H54 (cell line): ENCODE results near the gene MYO1A.
"Not testable (repeated sequence)": the region's sequence is repeated elsewhere in the genome, so short reads cannot be mapped to it uniquely, and the experiment has no call there.

ENCODE experiments used
- DNase-seq: peaks from one replicate; pipeline ENCODE4 v3.0.0; 2011; ENCODE audit warnings: low spot score, mixed read lengths; ENCODE audit not compliant: insufficient read length
- FAIRE-seq: peaks from 3 replicates; lab custom pipeline; 2011; peaks lifted over from hg19 to GRCh38; lab: Jason Lieb, UNC
- POLR2A ChIP-seq: IDR thresholded peaks from 2 replicates; pipeline ENCODE4 v1.6.1; 2011; ENCODE audit warnings: low read depth, mild to moderate bottlenecking, low read length

The MYO1A gene

DNA sequence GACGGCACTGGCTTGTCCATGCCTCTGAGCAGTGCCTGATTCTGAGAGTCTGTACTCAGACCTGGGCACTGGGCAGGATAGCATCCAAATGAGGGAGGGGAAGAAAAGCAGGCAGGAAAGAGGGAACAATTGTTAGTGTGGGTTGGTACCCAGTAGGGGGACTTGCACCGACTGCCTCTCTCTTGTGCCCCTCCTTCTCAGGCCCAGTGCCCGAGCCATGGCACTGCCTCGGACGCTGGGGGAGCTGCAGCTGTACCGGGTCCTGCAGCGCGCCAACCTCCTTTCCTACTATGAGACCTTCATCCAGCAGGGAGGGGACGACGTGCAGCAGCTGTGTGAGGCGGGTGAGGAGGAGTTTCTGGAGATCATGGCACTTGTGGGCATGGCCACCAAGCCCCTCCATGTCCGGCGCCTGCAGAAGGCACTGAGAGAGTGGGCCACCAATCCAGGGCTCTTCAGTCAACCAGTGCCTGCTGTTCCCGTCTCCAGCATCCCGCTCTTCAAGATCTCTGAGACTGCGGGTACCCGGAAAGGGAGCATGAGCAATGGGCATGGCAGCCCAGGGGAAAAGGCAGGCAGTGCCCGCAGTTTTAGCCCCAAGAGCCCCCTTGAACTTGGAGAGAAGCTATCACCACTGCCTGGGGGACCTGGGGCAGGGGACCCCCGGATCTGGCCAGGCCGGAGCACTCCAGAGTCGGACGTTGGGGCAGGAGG is 41.2 kb upstream of the MYO1A start:
- DNase-seq (no peak), FAIRE-seq (no peak)
- no peak for TF ChIP-seq POLR2A

DNA sequence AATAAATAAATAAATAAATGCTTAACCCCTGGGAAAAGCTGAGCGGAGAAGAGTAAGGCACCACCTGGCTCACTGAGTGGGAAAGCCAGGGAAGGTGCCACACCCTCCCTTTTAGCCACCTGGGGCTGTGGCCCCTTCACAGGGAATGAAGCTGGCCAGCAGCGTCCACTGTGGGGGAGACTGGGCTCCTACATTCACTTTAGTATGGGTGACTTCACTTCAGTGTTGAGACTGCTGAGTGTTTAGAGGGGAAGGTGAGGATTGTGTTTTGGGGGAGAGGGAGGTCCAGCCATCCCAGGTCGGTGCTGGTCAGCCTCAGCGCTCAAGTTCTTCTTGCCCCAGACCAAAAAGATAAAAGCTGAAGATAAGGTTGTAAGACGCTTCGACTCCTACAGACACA is 40.6 kb upstream of the MYO1A start:
- FAIRE-seq (no peak), DNase-seq (no peak)
- no peak for TF ChIP-seq POLR2A

DNA sequence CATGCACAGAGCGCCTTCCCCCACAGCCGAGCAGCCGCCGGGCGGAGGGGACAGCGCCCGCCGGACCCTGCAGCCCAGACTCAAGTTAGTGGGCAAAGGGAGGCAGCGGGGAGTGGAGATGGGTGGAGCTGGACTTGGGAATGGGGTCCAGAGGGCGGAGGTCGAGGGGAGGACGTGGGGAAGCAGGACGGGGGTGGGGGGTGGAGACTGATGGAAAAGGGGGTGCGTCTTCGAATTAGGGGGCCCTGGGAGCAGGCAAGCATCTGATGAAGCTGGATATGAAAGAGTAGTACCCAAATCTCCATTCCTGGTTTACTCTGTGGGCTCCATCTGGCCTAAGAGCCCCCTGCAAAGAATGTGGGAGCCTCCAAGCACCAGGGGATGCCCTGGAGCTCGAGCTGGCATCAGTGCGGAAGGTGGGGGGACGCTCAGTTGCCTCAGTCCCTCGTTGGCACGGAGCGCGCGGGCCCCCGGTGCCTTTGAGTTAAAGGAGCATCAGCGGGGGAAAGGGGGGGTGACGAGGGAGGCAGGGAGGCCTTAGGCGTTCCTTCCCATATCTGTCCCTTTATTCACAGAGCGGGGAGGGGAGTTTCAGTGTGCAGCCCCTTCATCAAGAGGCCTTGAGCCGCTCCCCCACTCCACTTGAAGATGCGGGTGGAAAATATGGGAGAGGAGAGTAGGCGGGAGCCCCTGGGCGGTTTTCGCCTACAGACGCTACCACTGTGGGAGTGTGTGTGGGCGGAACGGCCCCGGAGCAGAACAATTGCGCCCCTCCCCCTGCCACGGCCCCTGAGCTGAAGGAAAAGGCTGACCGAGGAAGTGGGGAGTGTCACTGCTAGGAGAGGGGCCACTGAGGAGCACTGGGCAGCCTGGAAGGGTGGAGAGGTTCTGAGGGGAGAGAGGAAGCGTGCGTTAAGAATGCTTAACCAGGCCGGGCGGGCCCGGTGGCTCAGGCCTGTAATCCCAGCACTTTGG is 39.6 kb upstream of the MYO1A start:
- DNase-seq (no peak), FAIRE-seq (no peak)
- TF ChIP-seq POLR2A = peak; percentile 11; the same call in 1 of the 2 replicates

DNA sequence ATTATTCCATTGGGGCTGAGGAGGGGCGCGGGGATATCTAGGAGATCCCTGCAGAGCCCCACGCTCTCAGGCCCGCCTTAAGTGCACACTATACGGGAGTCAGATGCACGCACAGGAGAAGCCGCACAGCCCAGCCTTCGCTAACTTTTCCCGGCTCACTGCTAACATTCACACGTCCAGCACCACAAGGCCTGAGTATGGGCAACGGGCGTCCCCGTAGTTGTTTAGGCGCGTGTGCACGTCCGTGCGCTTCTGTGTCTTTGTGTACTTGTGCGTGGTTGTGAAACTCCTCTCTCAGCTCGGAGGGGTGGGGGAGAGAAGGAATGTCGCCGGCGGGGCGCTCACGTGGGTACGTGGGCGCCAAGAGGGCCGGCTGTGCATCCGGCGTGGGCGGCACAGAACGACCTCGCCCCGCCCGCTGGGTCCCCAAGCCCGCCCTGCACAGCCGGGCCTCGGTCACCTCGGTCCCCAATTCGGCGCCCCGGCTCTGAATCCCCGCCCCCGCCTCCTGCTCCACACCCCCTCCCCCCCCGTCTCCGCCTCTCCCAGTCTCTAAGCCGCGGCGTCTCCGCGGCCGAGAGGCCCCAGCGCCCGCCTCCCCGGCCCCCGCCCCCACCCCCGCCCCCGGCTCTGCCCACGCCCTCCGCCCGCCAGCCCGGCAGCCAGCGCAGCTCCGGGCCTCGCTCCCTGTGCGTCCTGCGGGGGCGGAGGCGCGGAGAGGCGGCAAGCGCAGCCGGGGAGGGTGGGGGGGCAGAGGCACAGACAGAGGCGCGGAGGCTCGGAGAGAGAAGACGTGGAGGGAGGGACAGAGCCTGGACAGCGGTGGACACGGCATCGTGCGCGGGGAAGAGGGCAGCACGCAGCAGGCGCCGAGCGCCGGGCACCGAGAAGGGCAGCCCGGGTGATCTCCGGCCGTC is 38.7 kb upstream of the MYO1A start, which contains the start of gene NAB2:
NAB2 (plus strand) TSS at position 761 of the 917 bp plus-strand sequence. CDS start 158 bp downstream, outside the sequence.
- no peak for FAIRE-seq
- TF ChIP-seq POLR2A = peak; percentile 57
- DNase-seq = peak; percentile 86

DNA sequence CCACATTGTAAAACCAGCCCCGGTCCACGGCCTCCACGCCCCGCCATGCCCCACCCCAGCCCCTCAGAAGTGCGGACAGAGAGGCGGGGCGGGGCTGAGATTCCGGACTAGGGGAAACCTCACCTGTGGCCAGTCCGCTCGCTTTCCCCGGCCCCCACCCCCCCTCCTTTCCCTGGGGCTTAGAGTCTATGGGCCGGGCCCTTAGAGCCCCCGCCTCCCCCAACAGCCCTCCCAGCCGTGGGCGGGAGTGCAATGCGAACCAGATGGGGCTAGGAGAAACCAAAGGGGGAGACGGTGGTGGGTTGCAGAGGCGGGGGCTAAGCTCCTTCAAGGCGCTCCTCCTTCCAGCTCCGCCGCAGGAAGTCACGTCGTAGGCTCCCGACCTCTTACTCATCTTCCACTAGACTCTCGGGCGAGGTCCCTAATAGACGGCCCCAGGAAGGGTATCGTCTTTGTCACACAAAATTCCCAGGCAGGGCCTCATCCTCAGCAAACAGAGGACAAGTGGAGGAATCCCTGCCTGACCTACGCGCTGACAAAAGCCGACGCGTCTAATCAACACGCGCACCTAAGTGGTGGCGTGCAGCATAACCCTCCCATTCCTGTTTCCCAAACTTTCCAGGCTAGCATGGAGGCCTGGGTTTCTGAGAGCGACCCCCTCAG is 37.9 kb upstream of the MYO1A start:
- DNase-seq (peak; percentile 62), FAIRE-seq (no peak)
- peak; percentile 29 for TF ChIP-seq POLR2A

DNA sequence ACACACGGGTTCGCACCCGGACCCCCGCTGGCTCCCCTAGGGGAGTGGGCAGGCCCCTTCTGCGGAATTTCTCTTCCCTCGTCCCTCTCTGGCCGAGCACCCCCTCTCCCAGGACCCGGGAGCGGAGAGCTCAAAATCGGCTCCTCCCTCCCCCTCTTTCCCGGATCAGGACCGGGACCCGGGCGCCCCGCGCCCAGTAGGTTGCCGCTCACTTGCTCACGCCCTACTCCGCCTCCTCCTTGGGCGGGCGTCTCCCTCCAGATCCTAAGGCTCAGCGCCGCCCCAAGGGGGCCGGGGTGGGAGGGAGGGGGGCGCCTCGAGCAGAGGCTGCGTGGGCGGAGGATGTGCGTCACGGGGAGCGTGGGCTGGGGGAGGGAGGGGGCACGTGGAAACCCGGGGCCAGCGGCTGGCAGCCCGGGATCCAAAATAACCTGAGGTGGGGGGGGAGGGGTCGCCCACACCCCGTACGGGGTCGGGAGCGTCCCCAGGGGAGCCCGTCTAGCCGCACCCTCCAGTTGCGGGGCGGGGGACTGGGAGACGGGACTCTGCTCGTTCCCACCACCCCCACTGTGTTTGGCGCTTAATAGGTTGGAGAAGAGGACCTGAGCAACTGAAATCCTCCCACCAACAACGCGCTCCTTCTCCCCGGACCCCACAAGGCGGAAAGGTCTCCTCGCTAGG is 37.2 kb upstream of the MYO1A start:
- FAIRE-seq (no peak), DNase-seq (peak; percentile 60)
- TF ChIP-seq POLR2A = peak; percentile 37; the same call in 1 of the 2 replicates

DNA sequence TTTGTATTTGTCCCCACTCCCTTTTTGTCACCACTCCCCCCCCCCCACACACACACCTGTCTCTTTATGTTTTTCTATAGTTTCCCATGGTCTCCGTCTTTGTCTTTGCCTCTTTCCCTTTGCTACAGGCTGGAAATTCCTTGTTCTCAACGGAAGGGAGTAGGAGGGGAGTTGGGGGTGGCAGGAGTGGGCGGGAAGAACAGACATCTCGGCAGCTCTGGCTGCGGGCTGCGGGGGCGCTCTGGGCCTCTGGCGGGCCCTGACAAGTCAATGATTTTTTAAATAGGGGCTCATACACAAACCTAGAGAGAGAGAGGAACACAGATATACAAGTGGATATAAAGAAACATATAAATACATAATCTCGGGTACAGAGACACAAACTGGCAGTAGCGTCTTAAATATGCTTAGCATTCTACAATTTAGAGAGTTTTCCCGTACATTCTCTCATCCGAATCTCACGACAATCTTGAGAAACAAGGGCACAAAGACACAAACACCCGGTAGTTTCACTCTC is 36.6 kb upstream of the MYO1A start:
- DNase-seq = no peak
- no peak for FAIRE-seq
- TF ChIP-seq POLR2A = no peak

DNA sequence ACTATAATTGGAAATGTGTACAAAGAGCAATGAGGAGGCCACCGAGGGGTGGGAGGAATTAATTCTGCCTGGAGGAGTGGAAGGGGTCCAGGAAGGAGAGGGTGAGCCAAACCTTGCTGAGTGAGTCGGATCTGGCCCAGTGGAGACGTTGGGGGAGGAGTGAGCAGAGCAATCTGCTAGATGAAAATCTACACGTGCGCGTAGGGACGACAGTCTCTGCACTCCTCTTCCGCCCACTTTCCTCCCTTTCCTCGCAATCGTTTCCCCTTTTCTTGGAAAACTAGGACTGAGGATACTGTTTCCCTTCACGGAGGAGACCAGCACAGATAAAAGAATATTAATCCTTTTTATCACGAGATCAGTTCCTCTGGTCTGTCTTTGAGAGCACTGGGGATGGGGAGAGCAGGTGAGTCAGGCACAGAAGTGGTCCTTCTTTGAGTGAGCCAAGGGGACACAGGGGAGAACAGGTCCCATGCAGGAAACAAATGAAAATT is 36.1 kb upstream of the MYO1A start:
- TF ChIP-seq POLR2A = no peak
- FAIRE-seq (no peak), DNase-seq (no peak)

DNA sequence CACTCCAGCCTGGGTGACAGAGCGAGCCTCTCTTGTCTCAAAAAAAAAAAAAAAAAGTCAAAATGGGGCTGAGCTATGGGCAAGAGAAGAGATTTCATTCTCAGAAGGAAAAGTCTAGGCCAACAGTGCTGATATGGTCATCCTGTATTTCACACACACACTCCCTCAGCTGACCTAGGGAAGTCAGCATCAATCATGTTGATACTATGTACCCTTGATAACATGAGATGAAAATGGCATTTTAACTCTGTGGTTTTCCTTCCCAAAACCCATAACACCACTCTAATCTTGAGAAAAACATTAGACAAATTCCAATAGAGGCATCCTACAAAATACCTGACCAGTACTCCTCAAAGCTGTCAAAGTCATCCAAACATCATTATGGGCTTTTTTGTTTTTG is 30.9 kb upstream of the MYO1A start:
- TF ChIP-seq POLR2A = no peak
- FAIRE-seq = no peak
- DNase-seq = no peak

DNA sequence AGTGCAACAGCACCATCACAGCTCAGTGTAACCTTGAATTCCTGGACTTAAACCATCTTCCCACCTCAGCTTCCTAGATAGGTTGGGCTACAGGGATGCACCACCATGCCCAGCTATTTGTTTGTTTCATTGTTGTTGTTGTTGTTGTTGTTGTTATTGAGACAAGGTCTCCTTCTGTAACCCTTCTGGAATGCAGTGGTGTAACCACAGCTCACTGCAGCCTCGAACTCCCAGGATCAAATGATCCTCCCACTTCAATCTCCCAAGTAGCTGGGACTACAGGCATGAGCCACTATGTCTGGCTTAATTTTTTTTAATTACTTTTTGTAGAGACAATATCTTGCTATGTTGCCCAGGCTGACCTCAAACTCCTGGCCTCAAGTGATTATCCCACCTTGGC is 29.9 kb upstream of the MYO1A start:
- no peak for DNase-seq
- no peak for FAIRE-seq
- TF ChIP-seq POLR2A = no peak

DNA sequence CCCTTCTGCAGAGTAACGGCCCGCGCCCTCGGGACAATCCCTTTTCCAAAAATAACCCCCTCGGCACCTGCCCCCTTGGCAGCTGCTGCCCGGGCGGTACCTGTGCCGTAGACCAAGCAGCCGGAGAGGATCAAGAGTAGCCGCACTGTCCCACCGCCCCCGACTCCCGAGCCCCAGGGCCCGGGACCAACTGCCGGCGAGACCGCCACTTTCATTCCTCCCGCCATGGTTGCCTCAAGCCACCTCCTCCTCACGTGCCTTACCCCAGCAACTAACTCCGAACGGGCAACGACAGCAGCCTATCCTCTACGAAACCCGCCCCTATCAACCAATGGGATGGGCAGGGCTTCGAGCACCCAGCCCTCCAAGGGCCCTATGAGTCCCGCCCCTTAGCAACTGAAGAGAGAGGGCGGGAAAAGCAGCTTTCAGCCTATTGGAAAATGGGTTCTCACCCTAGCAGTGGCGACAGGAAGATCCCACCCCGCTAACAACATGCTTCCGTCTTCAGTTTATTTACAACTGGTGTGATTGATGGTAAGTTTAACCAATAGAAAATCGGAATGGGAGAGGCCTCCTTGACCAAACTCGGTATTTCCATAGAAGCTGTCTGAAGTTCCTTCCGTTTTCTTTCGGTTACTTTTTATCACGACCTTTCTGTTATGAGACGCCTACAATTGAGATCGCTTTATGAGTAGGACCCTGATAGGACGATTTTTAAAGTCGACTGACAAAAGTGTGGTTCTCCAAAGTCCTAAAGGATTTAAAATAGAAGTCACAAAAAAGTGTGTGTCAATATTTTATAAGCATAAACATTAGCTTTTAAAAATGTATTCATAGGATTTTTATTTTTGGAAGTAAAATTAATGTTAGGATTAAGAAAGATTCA is 28.8 kb upstream of the MYO1A start, which contains the start of gene NEMP1:
NEMP1 (minus strand) TSS at position 273 of the 886 bp plus-strand sequence; CDS start at position 227, 46 bp downstream.
- TF ChIP-seq POLR2A = peak; percentile 70
- peak; percentile 98 for FAIRE-seq

DNA sequence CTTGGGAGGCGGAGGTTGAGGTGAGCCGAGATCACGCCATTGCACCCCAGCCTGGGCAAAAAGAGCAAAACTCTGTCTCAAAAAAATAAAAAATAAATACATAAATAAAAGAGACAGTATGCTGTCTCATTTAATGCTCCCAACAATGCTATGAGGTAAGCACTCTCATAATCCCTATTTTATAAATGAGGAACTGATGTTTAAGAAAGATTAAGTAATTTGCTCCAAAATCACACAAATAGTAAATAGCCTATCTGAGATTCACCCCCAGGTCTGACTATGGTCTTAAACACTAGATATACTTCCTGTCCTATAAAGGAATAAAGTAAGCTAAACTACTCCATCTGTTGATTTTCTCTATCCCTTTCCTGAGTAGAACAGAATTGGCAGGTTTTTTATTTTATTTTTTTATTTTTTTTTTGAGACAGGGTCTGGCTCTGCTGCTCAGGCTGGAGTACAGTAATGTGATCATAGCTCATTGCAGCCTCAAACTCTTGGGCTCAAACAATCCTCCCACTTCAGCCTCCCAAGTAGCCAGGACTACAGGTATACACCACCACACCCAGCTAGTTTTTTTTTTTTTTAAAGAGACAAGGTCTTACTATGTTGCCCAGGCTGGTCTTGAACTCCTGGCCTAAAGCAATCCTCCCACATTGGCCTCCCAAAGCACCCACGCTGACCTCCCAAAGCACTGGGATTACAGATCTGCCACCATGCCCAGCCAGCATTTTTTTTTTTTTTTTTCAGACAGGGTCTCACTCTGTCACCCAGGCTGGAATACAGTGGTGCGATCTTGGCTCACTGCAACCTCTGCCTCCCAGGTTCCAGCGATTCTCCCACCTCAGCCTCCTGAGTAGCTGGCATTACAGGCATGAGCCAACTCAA is 23.9 kb upstream of the MYO1A start:
- not testable (repeated sequence) for DNase-seq, FAIRE-seq

More for the DNA sequence above, 28.8 kb upstream of the MYO1A start, which contains the start of gene NEMP1:
- DNase-seq = peak; percentile 89
